GM19324 (cell line): ENCODE results near the gene CA12.
"Not testable (repeated sequence)": the region's sequence is repeated elsewhere in the genome, so short reads cannot be mapped to it uniquely, and the experiment has no call there.

Experiments
- ATAC-seq: cut with Tn5 transposase; IDR thresholded peaks from one replicate; pipeline ENCODE4 v1.9.1; 2021; ENCODE audit warnings: mild to moderate bottlenecking, moderate library complexity; ENCODE audit not compliant: unreplicated experiment, low FRiP score

The CA12 gene

DNA sequence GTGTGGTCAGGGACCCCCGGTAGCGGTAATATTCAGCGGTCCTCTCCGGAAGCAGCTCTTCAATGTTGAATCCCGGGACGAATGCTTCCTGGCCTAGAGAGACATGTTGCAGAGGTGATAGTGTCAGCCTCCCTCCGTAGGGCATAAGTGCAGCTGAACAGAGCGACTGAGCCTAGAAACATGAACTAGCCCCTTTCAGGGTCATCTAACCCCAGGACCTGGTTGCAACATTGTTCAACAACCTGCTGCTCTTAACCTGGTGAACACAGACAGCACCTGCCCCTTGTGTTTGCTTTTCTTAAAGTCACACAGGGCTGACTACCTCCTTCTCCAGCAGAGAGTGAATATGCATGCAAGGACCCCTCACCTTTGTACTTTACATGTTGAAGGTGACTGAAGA lies 41.3 kb downstream of the CA12 start:
- no peak for ATAC-seq

DNA sequence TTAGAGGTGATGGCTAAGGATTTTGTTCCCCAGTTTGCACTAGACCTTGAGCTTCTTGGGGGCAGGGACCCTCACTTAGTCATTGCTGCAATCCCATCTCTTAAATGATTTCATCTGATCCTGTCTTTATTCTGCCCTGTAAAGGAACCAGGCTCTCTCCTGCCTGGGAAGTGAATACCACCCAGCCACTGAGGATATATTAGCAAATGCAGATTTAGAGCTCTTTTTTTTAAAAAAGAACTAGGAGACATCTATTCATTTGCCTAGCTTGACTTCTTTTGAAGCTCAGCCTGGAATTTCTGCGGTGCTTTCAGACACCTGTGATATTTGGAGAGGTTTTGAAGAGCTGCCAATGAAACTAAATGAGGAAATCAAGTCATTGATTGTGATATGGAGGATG lies 41.8 kb downstream of the CA12 start:
- ATAC-seq, result no peak

DNA sequence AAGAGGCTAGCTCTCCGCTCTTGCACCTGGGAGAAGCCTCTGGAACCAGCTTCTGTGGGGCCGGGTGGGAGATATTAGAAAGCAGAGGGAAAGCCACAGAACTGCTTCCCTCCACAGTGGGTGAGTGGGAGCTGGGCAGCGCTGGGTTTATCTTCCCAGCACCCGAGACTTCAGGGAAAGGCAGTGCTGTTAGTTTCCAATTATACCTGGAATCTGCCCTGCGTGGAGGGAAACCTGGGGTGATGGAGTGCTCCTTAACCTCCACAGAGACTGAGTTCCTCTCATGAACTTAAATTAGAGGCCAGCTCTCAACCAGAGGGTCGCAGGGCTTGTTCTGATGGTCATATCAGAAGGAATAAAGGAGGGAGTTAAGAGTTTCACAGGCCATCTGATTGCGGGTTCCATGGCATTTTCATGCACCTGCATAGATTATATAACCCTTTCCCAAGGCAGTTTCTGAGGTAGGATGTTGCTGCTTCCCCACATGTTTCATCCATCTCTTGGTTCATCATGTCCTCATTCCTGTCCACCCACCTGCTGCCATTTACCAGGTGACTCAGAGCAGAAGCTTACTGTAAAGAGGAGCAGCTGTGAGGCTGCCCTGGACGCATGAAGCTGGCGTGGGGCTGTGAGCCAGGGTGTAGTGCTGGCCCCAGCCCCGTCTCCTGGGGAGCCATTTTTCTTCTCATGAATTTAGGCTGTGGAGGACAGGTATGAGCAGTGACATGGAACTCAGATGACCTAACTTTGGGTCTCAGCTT lies 42.5 kb downstream of the CA12 start:
- ATAC-seq, result no peak

DNA sequence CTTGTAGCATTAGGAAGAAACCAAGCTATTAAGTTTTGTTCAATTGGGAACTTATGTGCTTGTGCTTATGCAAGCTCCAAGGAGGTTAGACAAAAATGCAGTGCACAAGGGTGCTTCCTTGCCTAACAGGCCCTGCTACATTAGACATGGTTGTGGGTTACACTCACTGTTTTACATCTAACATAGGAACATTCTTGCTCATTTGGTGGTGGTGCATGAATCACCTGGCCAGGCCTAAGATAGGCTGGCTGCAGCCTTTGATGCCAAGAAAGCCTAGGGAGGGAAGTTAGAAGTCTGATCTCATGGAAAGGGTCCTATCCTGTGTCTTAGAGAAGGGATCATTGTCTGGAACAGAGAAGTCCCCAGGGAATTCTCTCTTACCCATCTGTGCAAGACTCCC lies 43.5 kb downstream of the CA12 start:
- ATAC-seq, result no peak

DNA sequence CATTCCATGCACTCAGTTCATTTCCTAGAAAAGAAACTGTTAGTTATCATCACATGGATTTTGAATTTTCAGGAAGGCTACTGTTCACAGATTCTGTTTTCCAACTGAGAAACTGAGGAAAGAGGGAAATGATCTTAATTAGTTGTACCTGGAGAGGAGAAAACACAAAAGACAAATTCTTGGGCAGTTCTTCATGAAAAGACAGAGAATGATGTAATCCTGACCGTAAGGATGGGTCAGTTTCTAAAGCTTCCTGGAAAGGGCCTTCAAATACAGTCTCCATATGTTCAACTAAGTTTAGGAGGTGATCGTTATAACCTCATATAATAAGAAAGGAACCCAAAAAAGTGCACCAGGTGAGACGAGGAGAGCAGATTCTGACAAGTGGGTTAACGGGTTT lies 44.6 kb downstream of the CA12 start:
- no peak for ATAC-seq

DNA sequence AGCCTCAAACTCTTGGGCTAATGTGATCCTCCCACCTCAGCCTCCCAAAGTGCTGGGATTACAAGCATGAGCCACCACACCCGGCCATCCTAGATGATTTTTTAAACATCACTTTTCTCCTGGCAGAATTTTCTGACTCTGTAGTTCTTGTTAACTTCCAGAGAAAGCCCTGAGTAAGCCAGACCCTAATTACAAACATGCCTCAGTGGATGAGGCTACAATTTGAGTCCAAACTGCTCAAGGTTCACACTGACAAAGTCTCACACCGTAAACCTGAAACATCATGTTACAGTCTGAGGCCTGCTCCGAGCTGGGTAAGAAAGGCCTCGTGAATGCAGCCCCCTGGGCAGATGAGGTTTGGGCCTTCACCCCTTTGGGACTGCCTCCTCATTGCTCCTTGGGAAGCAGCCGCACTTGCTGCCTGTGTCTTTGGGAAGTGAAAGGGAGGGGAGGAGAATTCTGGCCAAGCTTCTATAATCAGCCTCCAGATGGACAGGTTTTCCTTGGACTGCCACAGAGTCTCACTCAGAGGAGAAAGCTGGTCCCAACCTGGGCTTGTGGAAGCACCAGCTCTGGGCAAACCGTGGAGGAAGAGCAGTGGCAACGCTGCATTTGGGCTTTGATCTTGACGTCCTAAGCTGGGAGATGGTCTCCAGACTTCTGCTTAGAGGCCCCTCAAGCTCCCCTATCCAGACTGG lies 46.0 kb downstream of the CA12 start:
- ATAC-seq, result no peak

DNA sequence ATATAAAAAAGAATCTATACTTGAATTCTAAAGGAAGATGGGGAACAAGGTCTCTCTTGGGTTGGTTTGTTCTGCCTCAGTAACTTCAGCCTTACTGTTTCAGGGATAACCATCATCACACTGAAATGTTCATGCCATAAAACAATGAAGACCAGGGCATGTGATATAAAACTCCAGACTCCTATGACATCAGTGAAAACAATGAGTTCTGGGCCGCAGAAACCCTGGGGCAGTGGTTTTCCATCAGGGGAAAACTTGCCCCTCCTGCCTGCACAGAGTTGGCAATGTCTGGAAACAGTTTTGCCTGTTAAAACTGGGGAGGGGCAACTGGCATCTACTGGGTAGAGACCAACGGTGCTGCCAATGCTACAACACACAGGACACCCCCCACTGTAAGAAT lies 46.8 kb downstream of the CA12 start:
- no peak for ATAC-seq

DNA sequence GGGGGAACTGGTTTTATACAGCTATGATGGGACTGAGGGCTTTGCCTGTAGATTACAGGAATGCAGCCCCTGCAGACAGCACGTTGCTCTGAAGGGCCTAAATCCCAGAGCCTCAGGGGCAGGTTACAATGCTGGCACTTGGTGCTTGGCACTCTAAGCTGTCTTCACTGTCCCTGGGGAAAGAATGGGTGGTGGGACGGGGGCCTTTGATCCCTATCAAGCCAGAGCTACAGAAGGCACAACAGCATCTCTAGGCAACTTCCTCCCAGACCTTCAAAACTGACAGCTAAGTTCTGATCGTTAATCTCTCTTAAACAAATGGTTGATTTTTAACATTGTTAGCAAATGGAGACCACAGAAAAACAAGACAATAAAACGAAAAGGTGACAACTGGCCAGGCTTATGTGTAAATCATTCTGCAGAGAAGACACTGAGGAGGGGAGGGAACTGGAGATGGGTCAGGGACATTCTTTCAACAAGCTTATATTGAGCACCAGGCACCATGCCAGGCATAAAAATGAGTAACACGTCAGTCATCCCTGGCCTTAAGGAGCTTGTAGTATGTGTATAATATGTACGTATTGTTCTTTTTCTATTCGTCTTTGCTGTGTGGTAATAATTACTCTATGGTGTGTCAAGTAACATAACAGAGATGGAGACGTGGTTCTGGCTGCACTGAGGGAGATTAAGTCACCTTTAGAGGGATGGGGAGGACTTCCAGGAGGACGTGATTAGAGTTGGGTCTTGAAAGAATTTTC lies 49.1 kb downstream of the CA12 start:
- no peak for ATAC-seq

DNA sequence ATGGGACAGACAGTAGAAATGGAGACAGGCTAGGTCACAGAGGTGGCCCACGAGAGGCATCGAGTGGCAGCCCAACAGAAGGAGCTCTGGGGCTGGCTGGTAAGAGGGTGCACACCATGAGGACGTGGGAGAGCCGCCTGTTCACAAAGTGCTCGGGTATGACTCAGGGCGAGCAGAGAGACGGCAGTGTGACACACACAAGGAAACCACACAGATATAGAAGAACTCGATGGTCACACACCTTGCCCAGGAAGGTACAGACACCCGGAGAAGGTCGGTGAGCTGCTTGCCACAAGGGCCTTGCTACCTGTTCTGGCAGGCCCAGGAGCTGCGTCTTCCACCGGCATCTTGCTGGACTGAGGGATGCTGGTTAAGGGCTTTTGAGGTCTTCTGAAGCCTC lies 50.2 kb downstream of the CA12 start:
- ATAC-seq, result no peak

DNA sequence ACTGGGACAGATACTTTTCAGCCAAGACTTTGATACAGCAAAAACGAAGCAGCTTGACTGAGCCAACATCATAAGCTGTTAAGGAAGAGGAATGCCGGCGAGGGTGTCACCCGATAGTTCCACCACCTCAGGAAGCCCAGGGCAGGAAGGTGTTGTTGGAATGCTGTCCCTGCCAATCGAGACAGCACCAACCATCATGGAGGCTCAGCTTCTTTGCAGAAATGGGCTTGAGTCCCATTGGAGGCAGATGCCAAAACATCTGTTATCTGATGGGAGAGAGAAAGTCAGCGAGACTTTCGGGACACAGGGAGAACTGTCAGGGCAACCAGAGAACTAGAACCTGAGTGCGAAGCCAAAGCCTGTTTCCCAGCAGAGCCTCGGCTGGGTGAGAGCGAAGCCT lies 50.7 kb downstream of the CA12 start:
- ATAC-seq, result no peak

DNA sequence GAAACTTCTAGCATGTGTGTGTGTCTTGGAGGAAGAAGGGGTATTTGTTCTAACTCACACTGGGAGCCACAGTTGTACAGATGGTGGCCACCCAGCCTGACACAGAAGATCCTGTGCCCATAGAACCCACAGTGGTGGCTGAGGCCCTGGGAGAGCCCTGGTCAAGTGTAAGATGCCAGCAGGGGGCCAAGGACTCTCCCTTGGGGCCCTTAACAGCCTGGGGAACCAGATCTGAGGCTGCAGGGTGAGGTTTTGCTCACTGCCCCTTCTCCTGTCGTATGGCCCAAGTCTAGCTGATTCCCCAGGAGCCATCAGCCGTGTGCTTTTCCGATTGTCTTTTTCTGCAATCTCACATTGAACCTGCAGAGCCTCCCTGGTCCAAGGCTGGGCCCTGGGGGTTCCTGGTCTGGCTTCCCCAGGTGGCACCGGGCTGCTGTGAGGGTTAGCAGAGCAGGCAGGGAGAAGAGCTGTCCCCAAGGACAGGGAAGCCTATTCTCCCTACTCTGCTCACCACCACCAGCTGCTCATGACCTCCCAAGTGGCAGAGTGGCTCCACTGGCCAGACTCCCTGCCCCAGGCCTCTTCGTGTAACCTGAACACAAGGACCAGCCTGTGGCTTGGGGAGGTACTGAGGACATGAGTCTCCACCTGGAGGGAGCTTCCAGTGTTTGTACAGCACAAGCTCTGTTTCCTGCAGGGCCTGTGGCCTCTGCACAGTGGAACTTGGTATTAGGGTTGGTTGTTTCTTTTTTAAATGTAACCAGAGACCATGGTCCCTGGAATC lies 51.9 kb downstream of the CA12 start:
- ATAC-seq, result no peak

DNA sequence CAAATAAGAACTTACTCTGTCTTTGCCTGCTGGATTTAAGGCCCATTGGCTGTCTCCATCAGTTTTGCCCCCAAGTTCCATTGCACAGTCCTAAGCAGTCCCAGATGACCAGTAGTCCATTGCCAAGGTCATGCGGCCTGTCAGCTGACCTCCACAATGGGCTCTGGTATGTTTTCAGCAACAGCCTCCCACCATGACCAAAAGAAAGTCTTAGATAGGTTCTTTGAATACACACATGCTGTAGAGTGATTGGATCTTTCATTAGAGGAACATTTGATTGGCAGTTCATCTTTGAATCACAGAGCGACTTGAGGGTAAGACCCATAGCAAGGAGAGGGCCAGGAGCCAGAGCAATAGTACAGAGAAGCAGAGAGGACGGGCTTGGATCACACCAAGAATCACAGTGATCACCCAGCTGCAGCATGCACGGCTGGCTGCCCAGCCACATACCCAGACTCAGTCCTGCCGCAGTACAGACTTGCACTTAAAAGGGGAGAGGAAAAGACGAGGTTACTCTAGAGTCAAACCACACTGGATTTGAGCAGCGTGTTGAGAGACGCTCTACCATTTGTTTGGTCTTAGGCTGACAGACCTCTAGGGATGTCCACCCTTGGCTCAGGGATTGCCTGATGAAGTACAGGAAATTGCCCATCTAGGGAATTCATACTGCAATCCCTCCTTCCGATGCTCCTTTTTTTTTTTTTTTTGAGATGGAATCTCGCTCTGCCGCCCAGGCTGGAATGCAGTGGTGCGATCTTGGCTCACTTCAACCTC lies 53.8 kb downstream of the CA12 start:
- no peak for ATAC-seq

DNA sequence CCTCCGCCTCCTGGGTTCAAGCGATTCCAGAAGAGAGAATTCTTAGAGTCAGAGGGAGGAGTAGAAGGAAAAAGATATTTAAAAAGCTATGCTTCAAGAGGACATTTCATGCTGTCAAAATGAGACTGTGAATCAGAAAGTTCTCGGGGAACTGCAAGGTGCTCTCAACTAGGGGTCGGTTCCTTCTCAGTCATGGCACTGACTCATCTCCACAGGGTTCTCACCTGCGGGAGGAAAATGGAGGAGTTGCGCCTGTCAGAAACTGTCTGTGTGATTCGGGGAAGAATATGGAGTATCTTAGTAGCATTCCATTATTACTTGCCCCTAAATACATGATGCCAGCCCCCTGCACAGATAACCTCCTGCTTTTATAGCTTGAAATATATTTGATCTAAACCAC lies 56.9 kb downstream of the CA12 start:
- no peak for ATAC-seq

DNA sequence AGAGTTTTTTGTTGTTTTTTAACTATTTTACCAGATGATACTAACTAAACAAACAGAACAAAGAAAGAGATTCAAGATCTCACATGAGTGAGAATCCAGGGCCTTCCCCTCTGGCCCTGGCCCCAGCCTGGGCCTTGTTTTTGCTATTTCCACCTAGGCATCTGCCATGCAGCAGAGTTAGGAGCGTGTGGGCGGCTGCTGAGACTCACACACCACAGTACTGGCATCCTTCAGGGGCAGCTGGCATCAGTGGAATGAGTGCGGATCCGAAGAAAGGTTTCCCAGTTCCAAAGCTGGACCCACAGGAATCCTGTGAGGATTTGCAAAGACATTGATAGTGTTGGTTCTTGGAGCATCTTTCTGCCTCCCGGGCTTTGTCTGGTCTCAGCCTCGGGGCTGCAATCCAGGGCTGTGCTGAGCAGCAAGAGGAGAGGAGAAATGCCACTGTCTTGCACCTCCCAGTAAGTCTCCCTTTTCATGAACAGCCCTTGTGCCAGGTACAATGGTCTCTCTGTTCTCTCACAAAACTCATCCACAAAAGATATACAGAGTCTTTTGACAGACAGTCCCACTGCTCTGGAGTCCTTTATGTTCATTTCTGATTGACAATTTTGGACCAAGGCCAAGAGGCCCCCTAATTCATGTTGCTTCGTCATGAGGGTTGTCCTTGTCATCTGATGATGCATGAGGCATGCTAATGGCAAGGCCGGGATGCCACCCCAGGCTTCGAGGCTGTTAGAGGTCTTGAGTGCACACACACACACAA lies 57.7 kb downstream of the CA12 start:
- no peak for ATAC-seq

DNA sequence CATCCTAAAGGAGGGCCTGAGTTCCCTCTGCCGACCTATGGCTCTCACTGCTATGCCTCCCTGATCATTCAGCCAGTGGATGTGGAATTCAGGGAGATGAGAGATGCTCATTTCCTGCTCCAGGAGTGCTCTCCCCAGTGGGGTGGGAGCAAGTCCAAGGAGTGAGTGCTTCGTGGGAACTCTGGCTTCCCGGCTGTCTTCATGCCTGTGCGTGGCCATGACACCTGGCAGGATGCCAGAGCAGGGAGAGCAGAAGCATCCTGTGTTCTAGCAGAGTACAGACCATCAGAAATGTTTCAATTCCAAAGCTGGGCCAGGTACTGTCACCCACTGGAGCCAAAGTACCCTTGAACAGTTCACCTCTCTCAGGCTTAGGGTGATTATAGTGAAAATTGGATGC lies 59.1 kb downstream of the CA12 start:
- ATAC-seq, result no peak

DNA sequence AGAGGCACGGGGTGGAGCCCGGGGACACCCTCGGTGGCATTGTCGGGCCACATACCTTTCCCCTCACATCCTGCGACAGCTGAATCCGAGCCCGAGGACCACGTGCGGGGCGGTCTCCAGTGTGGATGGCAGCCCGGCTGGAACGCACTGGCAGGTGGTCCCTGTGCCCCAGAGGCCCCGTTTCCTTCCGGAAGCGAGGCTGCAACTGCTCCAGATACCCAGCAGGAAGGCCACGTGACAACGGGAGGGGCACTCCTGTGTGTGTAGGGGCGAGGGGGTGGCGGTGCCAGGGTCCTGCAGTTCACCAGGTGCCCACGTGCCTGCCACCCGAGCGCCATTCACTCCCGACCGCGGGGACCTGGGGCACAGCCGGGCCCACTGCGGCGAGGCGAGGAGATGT lies 60.2 kb downstream of the CA12 start:
- ATAC-seq, result no peak

DNA sequence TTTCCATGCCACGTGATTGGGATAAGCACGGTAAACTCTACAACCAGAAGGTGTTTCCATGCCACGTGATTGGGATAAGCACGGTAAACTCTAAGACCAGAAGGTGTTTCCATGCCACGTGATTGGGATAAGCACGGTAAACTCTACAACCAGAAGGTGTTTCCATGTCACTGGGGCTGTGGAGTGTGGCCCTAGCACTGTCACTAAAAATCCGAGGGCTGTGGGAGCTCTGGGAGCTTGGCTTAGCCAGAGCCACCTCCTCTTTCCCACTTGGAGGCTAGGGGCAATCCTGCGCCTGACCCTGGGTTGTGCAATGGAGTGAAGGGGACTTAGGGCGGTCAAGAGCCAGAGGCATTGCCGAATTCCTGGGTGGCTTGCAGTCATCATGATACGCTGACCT lies 60.7 kb downstream of the CA12 start:
- not testable (repeated sequence) for ATAC-seq

DNA sequence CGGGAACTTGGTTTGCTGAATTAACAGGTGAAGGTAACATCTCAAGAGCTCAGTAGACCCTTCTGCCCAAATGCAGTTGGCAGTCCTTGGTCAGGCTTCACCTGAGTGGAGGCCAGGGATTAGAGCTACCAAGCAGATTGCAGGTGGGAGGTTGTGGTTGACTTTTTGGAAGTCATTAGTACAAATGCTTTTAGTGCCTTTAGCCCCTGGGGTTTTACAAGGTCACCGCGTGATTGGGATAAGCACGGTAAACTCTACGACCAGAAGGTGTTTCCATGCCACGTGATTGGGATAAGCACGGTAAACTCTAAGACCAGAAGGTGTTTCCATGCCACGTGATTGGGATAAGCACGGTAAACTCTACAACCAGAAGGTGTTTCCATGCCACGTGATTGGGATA lies 61.2 kb downstream of the CA12 start:
- ATAC-seq, result not testable (repeated sequence)

DNA sequence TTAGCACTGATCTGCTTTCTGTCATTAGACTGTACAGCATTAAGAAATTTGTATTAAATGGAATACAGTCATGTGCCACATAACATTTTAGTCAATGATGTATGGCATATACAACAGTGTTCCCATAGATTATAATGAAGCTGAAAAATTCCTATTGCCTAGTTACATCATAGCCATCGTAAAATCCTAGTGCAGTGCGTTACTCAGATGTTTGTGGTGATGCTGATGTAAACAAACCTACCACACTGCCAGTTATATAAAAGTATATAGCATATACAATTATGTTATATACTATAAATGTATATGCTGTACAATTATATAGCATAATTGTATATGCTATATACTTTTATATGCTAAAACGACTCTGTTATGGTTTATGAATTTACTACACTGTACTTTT lies 62.6 kb downstream of the CA12 start:
- ATAC-seq, result no peak
